SK-N-MC (cell line): ENCODE measurements around the gene MOV10.
"Not testable (repeated sequence)": the region's sequence is repeated elsewhere in the genome, so short reads cannot be mapped to it uniquely, and the experiment has no call there.

Experiments
- EZH2 ChIP-seq: fragments of 200-600 bp; sonication (generic); IDR thresholded peaks from one replicate; pipeline ENCODE4 v1.6.1; 2017; ENCODE audit warnings: antibody characterized with exemption
- POLR2AphosphoS5 ChIP-seq: IDR thresholded peaks from 2 replicates; pipeline ENCODE4 v1.6.1; 2012; ENCODE audit warnings: mild to moderate bottlenecking, low read depth, low read length, borderline replicate concordance

GRCh38 chr1:112721294-112721693 lies 46.8 kb downstream of the MOV10 start:
- TF ChIP-seq EZH2, POLR2AphosphoS5: not testable (repeated sequence)
